HEK293T (cell line): Measurements from ENCODE around the gene MYD88.

Experiments used
- ARNT ChIP-seq: fragments of 450-650 bp; IDR thresholded peaks from 2 replicates; pipeline ENCODE4 v1.6.1; 2017; ENCODE audit warnings: mild to moderate bottlenecking
- BHLHE40 ChIP-seq: fragments of 450-650 bp; IDR thresholded peaks from 2 replicates; pipeline ENCODE4 v1.6.1; 2016; ENCODE audit warnings: mild to moderate bottlenecking, moderate library complexity, borderline replicate concordance
- ELF4 ChIP-seq: fragments of 450-650 bp; IDR thresholded peaks from 2 replicates; pipeline ENCODE4 v1.6.1; 2017; ENCODE audit warnings: antibody characterized with exemption
- FOXA1 ChIP-seq: fragments of 450-650 bp; IDR thresholded peaks from 2 replicates; pipeline ENCODE4 v1.6.1; 2016; ENCODE audit warnings: mild to moderate bottlenecking
- FOXK2 ChIP-seq: fragments of 450-650 bp; IDR thresholded peaks from 2 replicates; pipeline ENCODE4 v1.6.1; 2016; ENCODE audit warnings: mild to moderate bottlenecking
- FOXM1 ChIP-seq: fragments of 450-650 bp; IDR thresholded peaks from 2 replicates; pipeline ENCODE4 v1.6.1; 2017; ENCODE audit warnings: mild to moderate bottlenecking, borderline replicate concordance
- HDGF ChIP-seq: fragments of 450-650 bp; IDR thresholded peaks from 2 replicates; pipeline ENCODE4 v1.6.1; 2017; ENCODE audit warnings: antibody characterized with exemption, borderline replicate concordance
- LEF1 ChIP-seq: fragments of 450-650 bp; IDR thresholded peaks from 2 replicates; pipeline ENCODE4 v1.6.1; 2017; ENCODE audit warnings: mild to moderate bottlenecking, borderline replicate concordance
- SP1 ChIP-seq: fragments of 450-650 bp; IDR thresholded peaks from 2 replicates; pipeline ENCODE4 v1.6.1; 2017
- SUZ12 ChIP-seq: fragments of 450-650 bp; IDR thresholded peaks from 2 replicates; pipeline ENCODE4 v1.6.1; 2016; ENCODE audit warnings: mild to moderate bottlenecking
- TARDBP ChIP-seq: fragments of 450-650 bp; IDR thresholded peaks from 2 replicates; pipeline ENCODE4 v1.6.1; 2016
- ZNF384 ChIP-seq: fragments of 450-650 bp; IDR thresholded peaks from 2 replicates; pipeline ENCODE4 v1.6.1; 2016
- TF ChIP-seq, protein P1 (sequence below): fragments of 450-650 bp; IDR thresholded peaks from 2 replicates; pipeline ENCODE4 v1.6.1; 2016

- TF ChIP-seq FOXA1 (no peak), FOXM1 (no peak), ZNF384 (no peak), BHLHE40 (no peak), SP1 (no peak), FOXK2 (no peak), TARDBP (no peak), ELF4 (no peak), ARNT (no peak), LEF1 (no peak), SUZ12 (no peak), HDGF (no peak)
- TF ChIP-seq, protein P1, sequence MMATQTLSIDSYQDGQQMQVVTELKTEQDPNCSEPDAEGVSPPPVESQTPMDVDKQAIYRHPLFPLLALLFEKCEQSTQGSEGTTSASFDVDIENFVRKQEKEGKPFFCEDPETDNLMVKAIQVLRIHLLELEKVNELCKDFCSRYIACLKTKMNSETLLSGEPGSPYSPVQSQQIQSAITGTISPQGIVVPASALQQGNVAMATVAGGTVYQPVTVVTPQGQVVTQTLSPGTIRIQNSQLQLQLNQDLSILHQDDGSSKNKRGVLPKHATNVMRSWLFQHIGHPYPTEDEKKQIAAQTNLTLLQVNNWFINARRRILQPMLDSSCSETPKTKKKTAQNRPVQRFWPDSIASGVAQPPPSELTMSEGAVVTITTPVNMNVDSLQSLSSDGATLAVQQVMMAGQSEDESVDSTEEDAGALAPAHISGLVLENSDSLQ, result no peak
These were observed 30.5 kb downstream of the MYD88 start for GRCh38 chr3:38169027-38169317.
